ENCODE results near the gene HOXA3. TPM values are rescaled to one million over a fixed set of nuclear protein-coding genes. Genes with fewer than 3 reads are reported as not detected.

Gene HOXA3
- total RNA-seq, 2 donors from 2014 or later: not detected

GRCh38 chr7:27079234-27079975 lies 73.0 kb downstream of the HOXA3 start:
- Mint-ChIP-seq H3K9me3 (no peaks in the 10 kb centered on the region), H3K27me3 (ENCODE audit: insufficient read depth) (peaks cover 70% of the 10 kb centered on the region), H3K36me3 (ENCODE audit: low read depth) (no peaks in the 10 kb centered on the region), H3K4me3 (no peak overlapping the region), H3K4me1 (no peaks in the 10 kb centered on the region), H3K27ac (no peak overlapping the region)
- Histone ChIP-seq H3K9ac (ENCODE audit: extremely low read depth, low read length, poor library complexity, severe bottlenecking) (no peak overlapping the region), H3K27me3 (ENCODE audit: control insufficient read depth, insufficient read depth, low read length, poor library complexity, severe bottlenecking) (peaks cover 67% of the 10 kb centered on the region), H3K36me3 (ENCODE audit: control insufficient read depth, insufficient read depth, low read length) (no peaks in the 10 kb centered on the region), H3K9me3 (ENCODE audit: control insufficient read depth, low read length) (no peaks in the 10 kb centered on the region), H3K27ac (ENCODE audit: low read depth, low read length) (no peak overlapping the region), H3K4me1 (ENCODE audit: control insufficient read depth, insufficient read depth, low read length) (no peaks in the 10 kb centered on the region), H3K4me3 (ENCODE audit: low read length) (no peak overlapping the region)
- 80 to 100% methylated on average over 1 of the region's 1 CpG for WGBS, 2 experiments (ENCODE audit: insufficient coverage in 1 of 2, insufficient read length in 1 of 2)
- DNase-seq: no peak
- TF ChIP-seq, protein P1, sequence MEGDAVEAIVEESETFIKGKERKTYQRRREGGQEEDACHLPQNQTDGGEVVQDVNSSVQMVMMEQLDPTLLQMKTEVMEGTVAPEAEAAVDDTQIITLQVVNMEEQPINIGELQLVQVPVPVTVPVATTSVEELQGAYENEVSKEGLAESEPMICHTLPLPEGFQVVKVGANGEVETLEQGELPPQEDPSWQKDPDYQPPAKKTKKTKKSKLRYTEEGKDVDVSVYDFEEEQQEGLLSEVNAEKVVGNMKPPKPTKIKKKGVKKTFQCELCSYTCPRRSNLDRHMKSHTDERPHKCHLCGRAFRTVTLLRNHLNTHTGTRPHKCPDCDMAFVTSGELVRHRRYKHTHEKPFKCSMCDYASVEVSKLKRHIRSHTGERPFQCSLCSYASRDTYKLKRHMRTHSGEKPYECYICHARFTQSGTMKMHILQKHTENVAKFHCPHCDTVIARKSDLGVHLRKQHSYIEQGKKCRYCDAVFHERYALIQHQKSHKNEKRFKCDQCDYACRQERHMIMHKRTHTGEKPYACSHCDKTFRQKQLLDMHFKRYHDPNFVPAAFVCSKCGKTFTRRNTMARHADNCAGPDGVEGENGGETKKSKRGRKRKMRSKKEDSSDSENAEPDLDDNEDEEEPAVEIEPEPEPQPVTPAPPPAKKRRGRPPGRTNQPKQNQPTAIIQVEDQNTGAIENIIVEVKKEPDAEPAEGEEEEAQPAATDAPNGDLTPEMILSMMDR (conservative IDR thresholded peaks at IDR 0.05): no peak

DNA sequence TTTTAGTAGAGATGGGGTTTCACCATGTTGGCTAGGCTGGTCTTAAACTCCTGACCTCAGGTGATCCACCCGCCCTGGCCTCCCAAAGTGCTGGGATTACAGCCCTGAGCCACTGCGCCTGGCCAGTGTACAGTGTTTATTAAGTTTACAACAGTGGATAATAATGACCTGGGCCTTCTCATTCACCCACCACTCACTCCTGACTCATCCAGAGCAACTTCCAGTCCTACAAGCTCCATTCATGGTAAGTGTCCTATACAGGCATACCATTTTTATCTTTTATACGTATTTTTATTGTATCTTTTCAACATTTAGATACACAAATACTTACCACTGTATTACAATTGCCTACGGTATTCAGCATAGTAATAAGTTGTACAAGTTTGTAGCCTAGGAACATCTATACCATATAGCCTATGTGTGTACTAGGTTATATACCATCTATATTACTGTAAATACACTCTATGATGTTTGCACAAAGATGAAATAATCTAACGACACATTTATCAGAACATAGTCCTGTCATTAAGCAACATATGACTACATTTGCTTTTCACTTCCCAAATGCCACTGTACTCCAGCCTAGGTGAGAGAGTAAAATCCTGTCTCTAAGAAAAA lies 73.7 kb downstream of the HOXA3 start:
- TF ChIP-seq, protein P1 (conservative IDR thresholded peaks at IDR 0.05): no peak
- 90% methylated on average over 5 of the region's 5 CpGs; no CpG with 5 or more reads in 1 of the 2 experiments for WGBS, 2 experiments (ENCODE audit: insufficient coverage in 1 of 2, insufficient read length in 1 of 2)
- no peak overlapping the region for H3K27ac Mint-ChIP-seq

GRCh38 chr7:27073076-27073475 lies 79.3 kb downstream of the HOXA3 start:
- Histone ChIP-seq H3K4me3 (ENCODE audit: low read length) (no peak overlapping the region), H3K9me3 (ENCODE audit: control insufficient read depth, low read length) (no peaks in the 10 kb centered on the region), H3K9ac (ENCODE audit: extremely low read depth, low read length, poor library complexity, severe bottlenecking) (no peak overlapping the region), H3K4me1 (ENCODE audit: control insufficient read depth, insufficient read depth, low read length) (no peaks in the 10 kb centered on the region), H3K36me3 (ENCODE audit: control insufficient read depth, insufficient read depth, low read length) (no peaks in the 10 kb centered on the region), H3K27me3 (ENCODE audit: control insufficient read depth, insufficient read depth, low read length, poor library complexity, severe bottlenecking) (peaks cover 58% of the 10 kb centered on the region), H3K27ac (ENCODE audit: low read depth, low read length) (no peak overlapping the region)
- H3K4me1 Mint-ChIP-seq: peaks cover 2% of the 10 kb centered on the region
- H3K9me3 Mint-ChIP-seq: no peaks in the 10 kb centered on the region
- DNase-seq: no peak
- no peaks in the 10 kb centered on the region for H3K36me3 Mint-ChIP-seq (ENCODE audit: low read depth)
- H3K4me3 Mint-ChIP-seq: no peak overlapping the region
- H3K27me3 Mint-ChIP-seq (ENCODE audit: insufficient read depth): peaks cover 55% of the 10 kb centered on the region
- no peak overlapping the region for H3K27ac Mint-ChIP-seq
- TF ChIP-seq, protein P1 (conservative IDR thresholded peaks at IDR 0.05): no peak

More for the DNA sequence above, 73.7 kb downstream of the HOXA3 start:
- Mint-ChIP-seq H3K9me3 (no peaks in the 10 kb centered on the region), H3K27me3 (ENCODE audit: insufficient read depth) (peaks cover 70% of the 10 kb centered on the region), H3K4me1 (no peaks in the 10 kb centered on the region), H3K4me3 (no peak overlapping the region), H3K36me3 (ENCODE audit: low read depth) (no peaks in the 10 kb centered on the region)
- H3K4me1 ChIP-seq (ENCODE audit: control insufficient read depth, insufficient read depth, low read length): no peaks in the 10 kb centered on the region
- no peak for DNase-seq
- H3K27ac ChIP-seq (ENCODE audit: low read depth, low read length): no peak overlapping the region
- H3K4me3 ChIP-seq (ENCODE audit: low read length): no peak overlapping the region
- no peak overlapping the region for H3K9ac ChIP-seq (ENCODE audit: extremely low read depth, low read length, poor library complexity, severe bottlenecking)
- H3K36me3 ChIP-seq (ENCODE audit: control insufficient read depth, insufficient read depth, low read length): no peaks in the 10 kb centered on the region
- H3K9me3 ChIP-seq (ENCODE audit: control insufficient read depth, low read length): no peaks in the 10 kb centered on the region
- H3K27me3 ChIP-seq (ENCODE audit: control insufficient read depth, insufficient read depth, low read length, poor library complexity, severe bottlenecking): peaks cover 67% of the 10 kb centered on the region
